Measurements from ENCODE around the gene MFSD6L.

MFSD6L gene

GRCh38 chr17:8794636-8795035 lies 4.5 kb downstream of the MFSD6L start:
- peak in 2 of 58 donors; percentile 3 to 6 for DNase-seq

- DNase-seq = no peak
Measured at GRCh38 chr17:8793649-8794048, 5.5 kb downstream of the MFSD6L start.

GRCh38 chr17:8792646-8793045 lies 6.5 kb downstream of the MFSD6L start:
- DNase-seq = no peak

- no peak for DNase-seq
Measured at GRCh38 chr17:8791910-8792270, 7.3 kb downstream of the MFSD6L start.

GRCh38 chr17:8791248-8791909 lies 7.8 kb downstream of the MFSD6L start:
- DNase-seq = no peak

- DNase-seq = no peak
Measured at GRCh38 chr17:8789743-8790142, 9.4 kb downstream of the MFSD6L start.

GRCh38 chr17:8788998-8789397 lies 10.2 kb downstream of the MFSD6L start:
- no peak for DNase-seq

- DNase-seq = peak in 49 of 58 donors; percentile 5 to 75 (median 27)
Measured at GRCh38 chr17:8785547-8786413, 13.4 kb downstream of the MFSD6L start.

GRCh38 chr17:8782176-8782575 lies 17.0 kb downstream of the MFSD6L start:
- DNase-seq = no peak

- no peak for DNase-seq
Measured at GRCh38 chr17:8781776-8782175, 17.4 kb downstream of the MFSD6L start.

- no peak for DNase-seq
Measured at GRCh38 chr17:8776881-8777280, 22.3 kb downstream of the MFSD6L start.

- no peak for DNase-seq
Measured at GRCh38 chr17:8776248-8776647, 22.9 kb downstream of the MFSD6L start.

- DNase-seq = no peak
Measured at GRCh38 chr17:8766731-8767130, 32.4 kb downstream of the MFSD6L start.

GRCh38 chr17:8762012-8762411 lies 37.2 kb downstream of the MFSD6L start:
- DNase-seq = no peak

GRCh38 chr17:8758137-8758596 lies 41.0 kb downstream of the MFSD6L start, which contains the start of gene SPDYE4:
Gene SPDYE4, minus strand, starts transcription at chr17:8758546. Its CDS starts 164 bp downstream, at chr17:8758382.
- DNase-seq = no peak

GRCh38 chr17:8757189-8757588 lies 42.0 kb downstream of the MFSD6L start:
- no peak for DNase-seq

- no peak for DNase-seq
Measured at GRCh38 chr17:8755590-8756255, 43.4 kb downstream of the MFSD6L start.

- DNase-seq = no peak
Measured at GRCh38 chr17:8754890-8755289, 44.3 kb downstream of the MFSD6L start.

GRCh38 chr17:8753976-8754440 lies 45.2 kb downstream of the MFSD6L start:
- no peak for DNase-seq

GRCh38 chr17:8753136-8753975 lies 45.8 kb downstream of the MFSD6L start:
- DNase-seq = no peak

GRCh38 chr17:8749616-8750015 lies 49.5 kb downstream of the MFSD6L start:
- DNase-seq = no peak
